RWPE1 (cell line): ENCODE data around the gene MMP20.

ENCODE experiments used
- CTCF ChIA-PET: fragments of 350-600 bp; sonication (Branson Sonifier 250); formaldehyde crosslinking; extraction: SDS; loops from one replicate; lab custom pipeline; 2021; lab: Yijun Ruan, JAX
- POLR2A ChIA-PET: fragments of 400-600 bp; formaldehyde crosslinking; extraction: SDS; loops from one replicate; lab custom pipeline; 2020; ENCODE audit warnings: antibody characterized with exemption; ENCODE audit not compliant: low non-redundant PET; lab: Yijun Ruan, JAX
- DNase-seq: peaks from one replicate; pipeline ENCODE4 v3.0.0; 2012; ENCODE audit warnings: low spot score
- H3K27ac ChIP-seq: fragments of 450-650 bp; 2 replicates; pipeline ENCODE4 v1.5.1; 2017
- CTCF ChIP-seq: fragments of 450-650 bp; conservative IDR thresholded peaks from 2 replicates; pipeline ENCODE4 v1.5.1; 2017; ENCODE audit warnings: low read depth, mild to moderate bottlenecking

The MMP20 gene

GRCh38 chr11:102656528-102656927 is 31.4 kb upstream of the MMP20 start:
- POLR2A ChIA-PET: no interaction called here
- DNase-seq: no peak
- H3K27ac ChIP-seq: no peak overlapping the region
- CTCF ChIA-PET: no interaction called here
- TF ChIP-seq CTCF: no peak

GRCh38 chr11:102655547-102655946 is 30.4 kb upstream of the MMP20 start:
- no peak overlapping the region for H3K27ac ChIP-seq
- TF ChIP-seq CTCF: no peak
- no peak for DNase-seq
- POLR2A ChIA-PET: no interaction called here
- CTCF ChIA-PET: interaction anchor here (1.5 kb wide), 1 partner anchor 11 kb away, joined by 4 read pairs; no protein-coding TSS in a partner anchor

- TF ChIP-seq CTCF: no peak
- CTCF ChIA-PET: interaction anchor here (0.6 to 1.5 kb wide), 2 partner anchors 12 to 138 kb away, joined by 3 to 4 read pairs; no protein-coding TSS in a partner anchor
- no peak overlapping the region for H3K27ac ChIP-seq
- POLR2A ChIA-PET: no interaction called here
- no peak for DNase-seq
Measured at GRCh38 chr11:102654761-102655160, 29.6 kb upstream of the MMP20 start.

- H3K27ac ChIP-seq: no peak overlapping the region
- CTCF ChIA-PET: interaction anchor here (0.7 kb wide), 1 partner anchor 16 kb away, joined by 3 read pairs; no protein-coding TSS in a partner anchor
- DNase-seq: peak; percentile 30
- no peak for TF ChIP-seq CTCF
- POLR2A ChIA-PET: no interaction called here
Measured at GRCh38 chr11:102653744-102654291, 28.7 kb upstream of the MMP20 start.

GRCh38 chr11:102647430-102647829 is 22.3 kb upstream of the MMP20 start:
- no peak for TF ChIP-seq CTCF
- POLR2A ChIA-PET: no interaction called here
- CTCF ChIA-PET: interaction anchor here (0.6 to 0.8 kb wide), 3 partner anchors 13 to 1378 kb away, joined by 3 read pairs; no protein-coding TSS in a partner anchor
- no peak overlapping the region for H3K27ac ChIP-seq
- DNase-seq: no peak

GRCh38 chr11:102643941-102644340 is 18.8 kb upstream of the MMP20 start:
- ChIA-PET POLR2A (no interaction called here), CTCF (no interaction called here)
- H3K27ac ChIP-seq: no peak overlapping the region
- TF ChIP-seq CTCF: no peak
- no peak for DNase-seq
